HG02840 (cell line): ENCODE results near the gene GRIN2A.

Experiments used
- ATAC-seq: cut with Tn5 transposase; IDR thresholded peaks from one replicate; pipeline ENCODE4 v1.9.1; 2021; ENCODE audit warnings: mild to moderate bottlenecking, moderate library complexity, moderate number of reproducible peaks; ENCODE audit not compliant: unreplicated experiment, low FRiP score

GRIN2A gene

GRCh38 chr16:9840761-9841665 is 341.2 kb downstream of the GRIN2A start:
- no peak for ATAC-seq

DNA sequence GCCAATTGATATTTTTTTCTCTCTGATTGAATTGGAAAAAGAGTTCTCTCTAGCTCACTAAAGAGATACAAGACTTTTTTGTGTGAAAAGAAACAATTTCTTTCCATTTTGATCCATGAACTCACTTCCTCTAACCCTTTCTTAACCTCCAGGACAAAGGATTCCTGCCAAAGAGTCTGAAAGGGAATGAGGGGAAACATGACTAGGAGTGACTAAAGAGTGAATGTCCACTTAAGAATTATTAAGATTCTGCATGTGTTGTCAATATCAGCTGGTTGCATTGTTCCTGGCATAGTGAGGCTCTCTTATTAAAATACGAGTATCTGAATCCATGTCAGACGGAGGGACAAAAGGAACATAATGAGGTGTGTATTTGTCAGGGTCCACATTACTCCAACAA is 344.7 kb downstream of the GRIN2A start:
- ATAC-seq = no peak

- no peak for ATAC-seq
These were observed 346.0 kb downstream of the GRIN2A start for GRCh38 chr16:9836118-9836736.

DNA sequence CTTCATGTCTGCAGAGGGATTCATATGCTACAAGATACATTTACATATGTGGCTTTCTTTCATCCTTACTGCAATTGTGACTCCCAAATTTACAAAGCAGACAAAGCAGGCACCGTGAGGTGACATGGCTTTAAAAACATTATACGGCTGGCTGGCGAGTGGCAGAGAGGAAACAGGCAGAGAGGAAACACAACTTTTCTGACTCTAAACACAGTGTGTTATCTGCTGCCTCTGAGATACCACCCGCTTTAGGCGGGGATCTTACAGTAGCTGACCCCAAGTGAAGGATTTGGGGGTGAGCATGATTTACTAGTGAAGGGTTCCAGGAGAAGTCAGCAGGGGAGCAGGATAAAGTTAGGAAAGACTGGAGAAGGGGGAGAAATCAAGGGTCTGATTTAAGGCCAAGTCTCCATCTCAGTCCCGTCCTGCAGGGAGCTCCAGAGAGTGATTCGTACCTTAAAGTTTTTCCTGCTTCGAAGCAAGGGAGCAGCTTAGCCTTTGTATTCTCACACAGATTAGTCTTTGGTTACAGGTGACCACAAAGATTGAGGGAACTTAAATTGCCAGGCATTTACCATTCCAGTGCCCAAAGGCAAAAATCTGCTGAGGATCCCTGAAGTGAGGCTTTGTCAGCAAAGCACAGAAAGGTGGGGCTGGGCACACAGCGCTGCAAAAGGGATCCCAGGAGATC is 355.0 kb downstream of the GRIN2A start:
- ATAC-seq = no peak

GRCh38 chr16:9826656-9827055 is 355.6 kb downstream of the GRIN2A start:
- ATAC-seq = no peak

DNA sequence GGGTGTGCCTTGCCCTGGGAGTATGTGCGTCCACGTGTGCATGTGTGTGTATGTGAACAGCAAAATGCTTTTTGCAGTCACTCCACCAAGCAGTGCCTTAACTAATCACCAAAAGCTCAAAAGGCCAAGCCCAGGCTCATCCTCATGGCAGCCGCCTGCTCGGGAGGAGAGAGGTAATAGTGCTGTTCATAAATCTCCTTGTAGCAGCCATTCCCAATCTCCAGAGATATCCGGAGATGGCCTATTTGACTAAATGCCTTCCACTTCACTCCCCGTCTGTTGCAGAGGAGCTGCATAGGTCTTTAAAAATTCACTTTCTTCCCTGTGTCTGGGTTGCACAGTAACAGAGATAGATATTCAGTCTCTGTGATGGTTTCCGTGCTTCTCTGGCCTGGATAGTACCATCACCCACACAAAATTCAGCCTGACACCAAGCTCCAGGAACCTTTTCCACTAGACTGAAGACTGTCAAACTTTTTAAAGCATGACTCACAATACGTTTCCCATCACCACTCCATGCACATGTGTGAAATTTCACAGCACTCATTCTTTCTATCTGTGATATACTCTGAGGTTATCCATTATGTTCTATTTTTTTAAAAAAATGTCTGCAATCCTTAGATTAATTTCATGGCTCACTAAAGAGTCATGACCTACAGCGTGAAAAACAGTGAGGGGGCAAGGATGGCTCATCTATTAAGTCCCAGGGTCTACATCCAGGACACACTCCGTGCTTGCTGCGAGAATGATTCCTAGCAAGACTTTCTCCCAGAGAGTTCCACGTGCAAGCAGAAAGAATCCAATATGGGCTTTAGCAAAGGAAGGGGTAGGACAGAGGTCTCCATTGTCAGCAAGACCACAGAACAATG is 357.8 kb downstream of the GRIN2A start:
- no peak for ATAC-seq

GRCh38 chr16:9823510-9823909 is 358.7 kb downstream of the GRIN2A start:
- ATAC-seq = no peak

DNA sequence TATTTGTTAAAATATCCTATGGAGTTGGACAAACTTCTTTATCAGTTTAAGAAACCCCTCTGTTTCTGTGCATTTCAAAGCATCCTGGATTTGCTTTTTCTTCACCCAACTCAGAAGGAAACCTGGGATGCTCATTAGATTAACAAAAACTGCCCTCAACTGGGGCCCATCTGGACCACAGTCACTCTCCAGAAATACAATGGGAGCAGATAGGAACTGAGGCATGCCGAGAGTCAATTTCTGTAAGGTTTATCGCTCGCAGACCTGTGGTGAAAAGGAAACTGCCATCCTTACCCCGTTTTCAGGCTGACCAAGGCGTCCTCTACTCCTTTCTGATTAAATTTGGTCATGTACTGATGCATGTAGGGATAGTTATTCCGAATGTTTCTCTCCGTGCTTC is 360.3 kb downstream of the GRIN2A start:
- no peak for ATAC-seq

GRCh38 chr16:9821331-9821730 is 360.9 kb downstream of the GRIN2A start:
- ATAC-seq = no peak

DNA sequence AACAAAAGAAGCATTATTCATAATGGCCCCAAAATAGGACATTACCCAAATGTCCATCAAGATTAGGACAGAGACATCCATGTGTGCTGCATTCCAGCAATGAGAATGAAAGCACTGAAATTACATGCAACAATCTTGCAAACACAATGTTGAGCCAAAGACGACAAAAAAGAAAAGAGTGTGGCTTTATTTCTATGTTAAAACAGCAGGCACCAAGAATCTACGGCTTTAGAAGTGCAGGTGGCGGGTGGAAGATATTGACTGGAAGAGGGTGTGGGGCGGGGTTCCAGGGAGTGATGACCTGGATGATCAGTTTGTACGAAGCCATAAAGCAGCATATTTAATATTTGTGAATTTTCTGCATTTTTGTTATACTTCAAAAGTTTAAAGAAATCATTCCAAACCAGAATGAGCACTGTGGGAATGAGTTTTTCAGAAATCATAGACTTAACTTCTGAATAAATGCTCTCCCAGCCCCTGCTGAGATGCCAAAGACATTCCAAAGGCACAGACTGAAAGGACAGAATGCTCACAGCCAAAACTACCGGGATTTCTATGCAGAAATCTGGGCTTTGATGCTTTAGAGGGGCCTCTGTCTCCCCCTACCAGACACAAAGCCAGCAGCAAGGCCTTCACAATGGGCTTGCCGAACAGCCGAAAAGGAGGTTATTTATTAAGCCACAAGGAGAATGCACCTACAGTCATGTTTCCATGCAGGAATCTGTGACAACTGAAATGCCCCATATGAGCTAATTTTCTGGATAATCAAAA is 361.6 kb downstream of the GRIN2A start:
- ATAC-seq = no peak

DNA sequence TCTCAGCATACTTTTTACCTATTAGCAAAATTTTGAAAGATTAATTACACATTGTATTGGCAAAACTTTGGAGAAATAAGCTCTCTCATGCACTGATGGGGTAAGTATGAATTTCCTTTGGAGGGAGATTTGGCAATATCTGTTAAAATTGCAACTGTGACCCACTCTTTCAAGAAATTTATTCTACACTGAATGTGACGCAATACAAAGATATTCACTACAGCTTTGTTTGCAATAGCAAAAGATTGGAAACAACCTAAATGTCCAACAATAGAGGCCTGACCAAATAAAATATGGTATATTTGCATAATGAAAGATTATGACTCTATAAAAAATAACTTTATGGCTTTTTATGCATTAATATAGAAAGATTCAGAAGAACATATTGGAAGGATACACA is 363.5 kb downstream of the GRIN2A start:
- ATAC-seq = no peak

DNA sequence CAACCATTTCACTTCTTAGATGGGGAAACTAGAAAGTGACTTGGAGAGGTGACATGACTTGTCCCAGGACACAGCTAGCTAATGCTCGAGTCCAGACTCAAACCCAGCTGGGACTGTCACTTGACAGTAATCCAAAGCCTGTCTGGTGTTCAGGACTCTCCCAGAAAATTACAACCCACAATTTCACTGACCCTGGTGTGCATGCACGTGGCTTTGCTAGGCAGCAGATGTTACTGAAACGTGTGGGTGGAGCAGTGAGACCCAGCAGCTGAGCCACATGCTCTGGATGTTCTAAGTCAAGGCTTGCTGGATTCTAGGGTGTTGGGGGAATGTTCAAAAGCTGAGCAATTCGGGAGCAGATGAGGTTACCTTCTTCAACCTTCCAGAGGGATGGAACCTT is 364.6 kb downstream of the GRIN2A start:
- no peak for ATAC-seq

- ATAC-seq = no peak
These were observed 365.6 kb downstream of the GRIN2A start for GRCh38 chr16:9816644-9817043.

DNA sequence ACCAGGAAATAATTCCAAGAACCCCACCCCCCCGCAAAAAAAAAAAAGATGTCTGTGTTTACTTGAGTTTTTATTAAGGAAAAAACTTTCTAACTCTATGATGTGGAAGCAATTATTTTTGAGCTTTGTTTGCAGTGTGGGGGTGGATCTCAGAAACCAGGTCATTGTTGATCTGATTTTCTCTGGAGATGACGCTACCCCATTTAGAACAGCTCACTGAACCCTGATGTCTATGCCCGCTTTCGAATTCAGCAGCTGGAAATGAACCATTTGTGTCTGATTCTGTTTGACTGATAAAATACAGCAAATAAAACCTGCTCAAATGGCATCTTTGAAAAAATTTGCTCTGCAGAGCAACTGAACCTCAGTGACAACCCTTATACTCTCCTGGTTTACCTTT is 368.6 kb downstream of the GRIN2A start:
- no peak for ATAC-seq

DNA sequence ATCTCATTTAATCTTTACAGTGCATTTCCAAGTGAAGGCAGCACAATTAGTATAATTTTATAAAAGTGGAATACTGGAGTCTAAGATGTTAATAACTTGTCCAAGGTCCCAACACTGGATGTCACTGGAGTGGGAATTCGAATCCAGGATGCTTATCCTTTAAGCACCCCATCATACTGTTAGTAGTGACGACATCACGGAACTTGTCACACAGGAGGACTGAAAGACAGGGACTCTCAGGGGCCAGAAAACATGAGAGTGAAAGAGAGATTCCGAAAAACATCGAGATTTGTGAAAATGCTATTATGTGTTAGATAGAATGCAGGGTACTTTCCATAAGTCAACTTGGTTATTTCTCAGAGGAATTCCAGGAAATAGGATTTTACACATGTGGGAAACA is 374.0 kb downstream of the GRIN2A start:
- no peak for ATAC-seq

GRCh38 chr16:9807302-9807701 is 374.9 kb downstream of the GRIN2A start:
- no peak for ATAC-seq

- no peak for ATAC-seq
These were observed 377.1 kb downstream of the GRIN2A start for GRCh38 chr16:9805109-9805508.

GRCh38 chr16:9802160-9802559 is 380.1 kb downstream of the GRIN2A start:
- ATAC-seq = no peak

GRCh38 chr16:9801651-9802050 is 380.6 kb downstream of the GRIN2A start:
- no peak for ATAC-seq
